HCT116 (cell line): ENCODE measurements around the gene GTF2IRD2. TPM values are rescaled to one million over a fixed set of nuclear protein-coding genes. Genes with fewer than 3 reads are reported as not detected.
A peak's percentile ranks its signal among the peaks of the same experiment; 100 is the strongest.
"Not testable (repeated sequence)": the region's sequence is repeated elsewhere in the genome, so short reads cannot be mapped to it uniquely, and the experiment has no call there.

Source experiments
- ATAC-seq: fragments of 200-7000 bp; cut with Tn5 transposase; 2 replicates; pipeline ENCODE4 v1.9.1; 2020; ENCODE audit warnings: mild to moderate bottlenecking, moderate library complexity
- BruUV-seq: library from RNA; stranded (reverse); fragments of 400-500 nt; replicated peaks from 2 replicates; lab custom pipeline; 2021; lab: Mats Ljungman, UMichigan
- CTCF ChIA-PET: fragments of 300-600 bp; sonication (Branson Sonifier 250); formaldehyde crosslinking; loops from one replicate; lab custom pipeline; 2021; ENCODE audit warnings: antibody characterized with exemption; lab: Charles Lee
- POLR2A ChIA-PET: fragments of 300-600, 350-600 bp; sonication (Branson Sonifier 250); formaldehyde crosslinking; loops from one replicate; lab custom pipeline; 2021; ENCODE audit warnings: antibody characterized with exemption; lab: Charles Lee
- RAD21 ChIA-PET, 2 experiments: fragments of 300-600 bp; sonication (Branson Sonifier 250); formaldehyde crosslinking; loops; one replicate each; lab custom pipeline; 2023; ENCODE audit warnings: low total read pairs in 2 of 2; ENCODE audit not compliant: uncharacterized antibody in 2 of 2, unreplicated experiment in 2 of 2, low non-redundant PET in 1 of 2; lab: Charles Lee
- DNase-seq: peaks from one replicate; pipeline ENCODE4 v3.0.0-alpha.2; 2010; ENCODE audit warnings: low read depth, low spot score
- H2AFZ ChIP-seq: fragments of 200-600 bp; shearing (Covaris generic), sonication (generic); 2 replicates; pipeline ENCODE4 v1.6.1; 2017; ENCODE audit warnings: low read depth, mixed run types, mixed read lengths, antibody characterized with exemption, low read length; ENCODE audit not compliant: poor library complexity, severe bottlenecking
- H3K27ac ChIP-seq: 2 replicates; pipeline ENCODE4 v1.5.1; 2012; ENCODE audit warnings: low read depth, low read length
- H3K27me3 ChIP-seq: fragments of 200-600 bp; sonication (generic); 2 replicates; pipeline ENCODE4 v1.6.1; 2016; ENCODE audit warnings: mixed run types, low read length, mixed read lengths; ENCODE audit not compliant: insufficient read depth
- H3K36me3 ChIP-seq, 2 experiments: fragments of 200-500 bp in 1 of 2; fragments of 200-600 bp in 1 of 2; sonication (Bioruptor generic) in 1 of 2; sonication (generic) in 1 of 2; 2 replicates each; pipeline versions ENCODE4 v1.5.1 to v1.6.1; 2014 to 2016; ENCODE audit warnings: low read length in 2 of 2, inconsistent platforms in 1 of 2, mixed read lengths in 1 of 2, mixed run types in 1 of 2; ENCODE audit not compliant: insufficient read depth in 2 of 2, control insufficient read depth in 1 of 2
- H3K4me1 ChIP-seq, 2 experiments: fragments of 200-600 bp in 1 of 2; sonication (generic) in 1 of 2; 2 replicates each; pipeline versions ENCODE4 v1.5.1 to v1.6.1; 2012 to 2017; ENCODE audit warnings: low read length in 2 of 2, inconsistent platforms in 1 of 2, mild to moderate bottlenecking in 1 of 2, mixed read lengths in 1 of 2, mixed run types in 1 of 2, moderate library complexity in 1 of 2; ENCODE audit not compliant: insufficient read depth in 2 of 2, control insufficient read depth in 1 of 2
- H3K4me2 ChIP-seq: fragments of 200-600 bp; sonication (generic); 2 replicates; pipeline ENCODE4 v1.6.1; 2017; ENCODE audit warnings: mixed run types, low read length, mixed read lengths
- H3K4me3 ChIP-seq, 2 experiments: fragments of 200-600 bp in 1 of 2; sonication (generic) in 1 of 2; replicated peaks in 1 of 2; 2 replicates each; pipeline ENCODE4 v1.5.1; 2011 to 2016; ENCODE audit warnings: low read length in 2 of 2, control low read depth in 1 of 2, low read depth in 1 of 2, mild to moderate bottlenecking in 1 of 2, mixed read lengths in 1 of 2, mixed run types in 1 of 2
- H3K79me2 ChIP-seq: fragments of 200-600 bp; sonication (generic); 2 replicates; pipeline ENCODE4 v1.6.1; 2017; ENCODE audit warnings: mild to moderate bottlenecking, mixed run types, low read length, moderate library complexity, mixed read lengths; ENCODE audit not compliant: insufficient read depth
- H3K9ac ChIP-seq: fragments of 200-600 bp; sonication (generic); 2 replicates; pipeline ENCODE4 v1.6.1; 2016; ENCODE audit warnings: low read length, mixed read lengths
- H3K9me2 ChIP-seq: fragments of 200-600 bp; sonication (generic), shearing (Covaris generic); 2 replicates; pipeline ENCODE4 v1.6.1; 2017; ENCODE audit warnings: mixed run types, mild to moderate bottlenecking, moderate library complexity; ENCODE audit not compliant: insufficient read depth
- H3K9me3 ChIP-seq, 2 experiments: fragments of 200-500 bp in 1 of 2; fragments of 200-600 bp in 1 of 2; sonication (Bioruptor generic) in 1 of 2; sonication (generic) in 1 of 2; 2 replicates each; pipeline ENCODE4 v1.6.1; 2014 to 2017; ENCODE audit warnings: low read length in 2 of 2, mixed read lengths in 2 of 2, inconsistent platforms in 1 of 2, low read depth in 1 of 2, mild to moderate bottlenecking in 1 of 2, mixed run types in 1 of 2, moderate library complexity in 1 of 2; ENCODE audit not compliant: control insufficient read depth in 1 of 2, insufficient read depth in 1 of 2
- H4K20me1 ChIP-seq: fragments of 200-600 bp; sonication (generic), shearing (Covaris generic); 2 replicates; pipeline ENCODE4 v1.6.1; 2017; ENCODE audit warnings: mixed run types, mild to moderate bottlenecking, moderate library complexity; ENCODE audit not compliant: insufficient read depth
- intact Hi-C: fragments of 100-400 bp; cut with micrococcal nuclease; formaldehyde crosslinking; loops from 2 replicates; pipeline ENCODE4 v1.10.0; 2022
- total RNA-seq: library from RNA; stranded (reverse); gene quantifications from one replicate; pipeline ENCODE4 v1.2.1, GENCODE V29; 2021; ENCODE audit not compliant: unreplicated experiment

GTF2IRD2 gene
- total RNA-seq, 1 experiment from 2014 or later: 9.2 TPM

GRCh38 chr7:74885295-74885694 is 33.9 kb upstream of the GTF2IRD2 start:
- H3K36me3 ChIP-seq, BruUV-seq, H3K4me1 ChIP-seq, H3K79me2 ChIP-seq, H3K9me3 ChIP-seq, ATAC-seq, H3K27me3 ChIP-seq, H3K4me3 ChIP-seq, intact Hi-C loops, DNase-seq, H3K27ac ChIP-seq, H3K9ac ChIP-seq, H4K20me1 ChIP-seq, H2AFZ ChIP-seq, H3K9me2 ChIP-seq, POLR2A ChIA-PET, H3K4me2 ChIP-seq, CTCF ChIA-PET, RAD21 ChIA-PET: not testable (repeated sequence)

DNA sequence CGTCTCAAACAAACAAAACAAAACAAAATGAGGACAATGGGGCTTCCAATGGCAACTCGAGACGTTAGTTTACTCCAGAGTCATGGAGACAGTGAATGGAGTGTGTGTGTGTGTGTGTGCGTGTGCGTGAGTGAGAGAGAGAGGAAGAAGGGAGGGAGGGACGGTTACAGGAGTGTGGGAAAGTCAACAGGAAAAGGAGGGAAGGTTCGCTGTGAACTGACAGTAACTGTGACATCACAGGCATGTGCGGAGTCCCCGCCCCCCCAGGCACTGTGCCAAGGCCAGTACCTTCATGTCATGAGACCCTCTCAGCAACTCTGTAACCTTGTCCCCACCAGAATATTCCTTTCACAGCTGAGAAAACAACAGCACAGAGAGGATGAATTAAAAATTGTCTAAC is 30.7 kb upstream of the GTF2IRD2 start:
- H3K36me3 ChIP-seq, BruUV-seq, intact Hi-C loops, H3K27ac ChIP-seq, RAD21 ChIA-PET, CTCF ChIA-PET, H3K4me3 ChIP-seq, H4K20me1 ChIP-seq, H3K4me2 ChIP-seq, H3K79me2 ChIP-seq, H3K9ac ChIP-seq, H3K4me1 ChIP-seq, POLR2A ChIA-PET, H3K9me2 ChIP-seq, H3K9me3 ChIP-seq, H2AFZ ChIP-seq, H3K27me3 ChIP-seq, DNase-seq: not testable (repeated sequence)
- ATAC-seq: peak; percentile 44; the same call in 1 of the 2 replicates

DNA sequence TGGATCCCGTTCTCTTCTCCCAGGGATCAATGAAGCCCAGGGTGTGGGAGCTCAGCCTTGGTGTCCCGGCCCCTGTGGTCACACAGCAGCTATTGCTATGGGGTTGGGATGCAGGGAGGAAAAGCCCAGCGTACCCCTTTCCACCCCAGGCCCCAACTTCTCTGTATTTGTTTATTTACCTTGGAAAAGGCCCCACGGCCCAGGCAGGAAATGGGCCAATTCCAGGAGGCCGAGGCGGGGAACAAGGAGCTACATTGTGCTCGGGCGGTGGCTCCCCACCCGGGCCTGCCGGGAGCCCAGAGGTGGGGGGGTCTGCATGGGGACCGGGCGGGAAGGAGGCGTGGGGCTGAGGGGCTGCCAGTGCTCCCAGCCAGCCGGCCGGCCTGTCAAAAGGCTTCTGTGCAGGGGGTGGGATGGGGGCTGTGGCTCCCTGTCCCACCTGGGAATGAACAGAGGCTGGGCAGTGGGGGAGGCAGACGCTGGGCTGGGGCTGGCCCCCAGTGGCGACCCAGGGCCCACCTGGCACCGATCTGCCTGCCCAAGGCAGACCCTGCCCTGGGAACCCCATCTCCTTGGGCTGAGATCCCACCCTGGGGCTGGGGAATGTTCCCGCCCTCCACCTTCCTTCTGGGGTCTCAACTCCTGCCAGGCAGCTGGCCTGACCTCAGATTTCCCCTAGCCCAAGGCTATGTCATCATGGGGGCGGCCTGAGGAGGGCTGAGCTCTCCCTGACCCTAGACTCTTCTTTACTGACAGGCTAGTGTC is 23.5 kb upstream of the GTF2IRD2 start:
- BruUV-seq, H3K36me3 ChIP-seq, H4K20me1 ChIP-seq, H3K4me3 ChIP-seq, H3K4me1 ChIP-seq, RAD21 ChIA-PET, intact Hi-C loops, H3K4me2 ChIP-seq, H3K79me2 ChIP-seq, H3K9ac ChIP-seq, DNase-seq, H3K9me2 ChIP-seq, H3K27me3 ChIP-seq, POLR2A ChIA-PET, CTCF ChIA-PET, H3K9me3 ChIP-seq, H3K27ac ChIP-seq, H2AFZ ChIP-seq: not testable (repeated sequence)
- ATAC-seq: peak; percentile 46; the same call in 1 of the 2 replicates

GRCh38 chr7:74874104-74874747 is 22.8 kb upstream of the GTF2IRD2 start:
- BruUV-seq, H2AFZ ChIP-seq, intact Hi-C loops, H3K27ac ChIP-seq, H3K79me2 ChIP-seq, H3K9me3 ChIP-seq, H3K4me1 ChIP-seq, POLR2A ChIA-PET, H3K9ac ChIP-seq, DNase-seq, H4K20me1 ChIP-seq, H3K9me2 ChIP-seq, H3K4me3 ChIP-seq, H3K36me3 ChIP-seq, CTCF ChIA-PET, H3K4me2 ChIP-seq, RAD21 ChIA-PET, H3K27me3 ChIP-seq: not testable (repeated sequence)
- ATAC-seq: peak; percentile 24; the same call in 1 of the 2 replicates
